CD4-positive, alpha-beta T cell treated with Interferon gamma for 1 hour (primary cell): ENCODE measurements around the gene SOHLH1.
"Not testable (repeated sequence)": the region's sequence is repeated elsewhere in the genome, so short reads cannot be mapped to it uniquely, and the experiment has no call there.

Source experiments
- DNase-seq: peaks from one replicate; pipeline ENCODE4 v3.0.0-alpha.2; 2020

SOHLH1 gene

DNA sequence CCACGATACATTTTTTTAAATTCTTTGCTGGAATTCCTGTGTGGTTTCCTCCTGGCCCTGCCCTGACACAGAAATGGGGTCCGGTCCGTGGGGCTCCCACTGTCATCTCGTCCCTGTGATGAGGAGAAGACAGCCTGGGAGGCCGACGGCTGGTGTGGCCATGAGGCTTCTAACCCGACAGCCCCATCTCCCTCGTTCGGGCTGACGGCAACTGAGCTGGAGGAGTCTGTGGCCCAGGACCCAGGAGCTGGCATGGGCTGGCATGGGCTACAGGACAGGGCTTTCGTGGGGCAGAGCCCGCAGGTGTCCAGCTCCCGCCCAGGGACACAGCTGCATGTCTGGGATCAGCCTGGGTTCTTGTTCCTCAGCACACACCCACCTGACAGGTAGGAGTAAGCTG is 22.4 kb downstream of the SOHLH1 start:
- DNase-seq: no peak

DNA sequence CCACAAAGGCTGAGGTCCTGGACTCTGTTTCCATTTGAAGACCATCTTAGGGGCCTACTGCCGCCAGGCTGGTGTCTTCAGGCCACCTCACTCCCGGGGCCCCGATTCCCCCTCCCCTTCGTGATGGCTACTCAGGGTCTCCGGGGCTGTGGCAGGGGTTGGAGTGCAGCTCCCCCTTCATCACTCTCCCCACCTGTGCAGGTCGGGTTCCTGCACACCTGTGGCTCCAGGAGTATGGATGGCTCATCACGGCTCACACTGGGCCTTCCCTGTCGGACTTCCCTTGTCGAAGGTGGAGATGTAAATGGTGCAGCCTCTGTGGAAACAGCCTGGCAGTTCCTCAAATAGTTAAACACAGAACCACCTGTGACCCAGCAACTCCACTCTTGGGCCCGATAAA is 24.3 kb downstream of the SOHLH1 start:
- no peak for DNase-seq

DNA sequence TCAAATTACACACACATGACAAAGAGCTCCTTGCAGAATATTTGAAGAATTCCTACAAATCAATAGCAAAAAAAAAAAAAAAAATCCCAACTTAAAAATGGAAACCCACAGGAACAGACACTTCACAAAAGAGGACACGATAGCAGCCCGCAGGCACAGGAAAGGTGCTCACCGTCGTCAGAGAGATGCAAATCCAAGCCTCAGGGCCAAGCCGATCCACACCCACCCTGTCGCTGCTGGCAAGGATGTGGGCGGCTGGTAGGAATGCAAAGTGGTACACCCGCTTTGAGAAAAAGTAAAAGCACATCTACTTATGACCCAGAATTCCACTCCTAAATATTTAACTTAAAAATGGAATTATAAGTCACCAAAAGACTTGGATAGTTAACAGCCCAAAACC is 25.3 kb downstream of the SOHLH1 start:
- no peak for DNase-seq

DNA sequence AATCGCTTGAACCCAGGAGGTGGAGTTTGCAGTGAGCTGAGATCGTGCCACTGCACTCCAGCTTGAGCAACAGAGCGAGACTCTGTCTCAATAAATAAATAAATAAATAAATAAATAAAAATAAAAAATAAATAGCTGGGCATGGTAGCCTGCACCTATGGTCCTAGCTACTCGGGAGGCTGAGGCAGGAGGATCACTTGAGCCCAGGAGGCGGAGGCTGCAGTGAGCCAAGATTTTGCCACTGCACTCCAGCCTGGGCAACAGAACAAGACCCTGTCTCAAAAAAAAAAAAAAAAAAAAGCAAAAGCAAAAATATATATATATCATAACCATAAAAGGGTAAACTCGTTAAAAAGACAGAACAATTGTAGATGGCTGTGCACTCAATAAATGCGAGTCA is 26.5 kb downstream of the SOHLH1 start:
- DNase-seq: not testable (repeated sequence)

DNA sequence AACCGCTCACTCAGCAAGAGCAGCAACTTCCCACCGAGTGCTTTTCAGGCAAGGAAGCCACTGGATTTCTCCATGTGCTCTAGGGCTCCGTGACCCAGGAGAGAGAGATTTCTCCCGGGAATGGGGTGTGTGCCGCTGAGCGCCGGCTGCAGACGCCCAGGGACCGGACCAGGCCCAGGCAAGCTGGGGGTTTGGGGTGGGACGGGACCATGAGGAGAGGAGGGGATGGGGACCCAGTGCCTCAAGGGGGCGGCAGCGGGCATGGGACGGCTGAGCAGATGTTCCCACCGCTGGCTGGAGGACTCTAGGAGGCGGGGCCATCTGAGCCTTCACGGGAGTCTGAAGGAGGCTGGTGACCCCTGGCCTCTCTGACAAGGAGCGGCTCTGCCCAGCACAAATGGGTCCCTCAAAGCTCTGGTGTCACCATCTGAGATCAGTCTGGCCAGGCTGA is 27.7 kb downstream of the SOHLH1 start:
- DNase-seq: no peak

DNA sequence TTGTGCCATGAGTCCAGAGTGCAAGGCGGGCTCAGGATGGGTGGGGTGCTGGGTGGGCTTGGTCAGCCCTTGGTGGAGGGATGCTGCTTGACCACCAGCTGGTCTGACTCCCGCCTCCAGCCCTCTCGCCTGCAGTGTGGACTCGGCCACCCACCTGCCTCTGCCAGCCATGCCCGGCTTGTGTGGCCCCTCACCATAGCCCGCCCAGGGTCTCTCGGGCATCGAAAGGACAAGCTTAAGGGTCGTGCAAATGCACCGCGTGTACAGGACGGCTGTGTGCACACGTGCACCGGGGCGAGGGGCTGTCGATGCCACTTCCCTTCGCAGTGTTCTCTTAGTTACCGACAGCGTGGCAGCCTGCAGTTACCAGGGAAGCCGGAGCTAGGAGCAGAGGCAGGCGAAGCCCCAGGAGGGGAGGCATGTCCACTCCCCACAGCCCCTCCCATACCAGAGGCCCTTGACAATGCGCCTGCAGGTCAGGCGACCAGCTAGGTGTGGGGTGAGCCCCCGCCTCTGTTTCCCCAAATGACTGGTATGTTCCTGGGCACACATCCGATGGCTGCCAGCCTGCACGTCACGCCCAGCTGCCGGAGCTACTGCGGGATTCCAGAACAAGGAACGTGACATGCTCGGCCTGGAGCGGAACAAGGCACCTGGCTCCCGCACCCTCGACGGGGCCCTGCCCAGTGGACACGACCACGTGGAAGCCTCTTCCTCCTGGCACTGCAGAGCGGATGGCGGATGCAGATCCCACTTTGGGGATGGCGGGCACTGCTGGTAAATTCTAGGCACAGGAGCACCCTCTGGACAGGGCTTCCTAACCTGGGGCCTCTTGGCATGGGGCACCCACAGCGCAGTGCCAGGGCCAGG is 28.3 kb downstream of the SOHLH1 start:
- DNase-seq: no peak

DNA sequence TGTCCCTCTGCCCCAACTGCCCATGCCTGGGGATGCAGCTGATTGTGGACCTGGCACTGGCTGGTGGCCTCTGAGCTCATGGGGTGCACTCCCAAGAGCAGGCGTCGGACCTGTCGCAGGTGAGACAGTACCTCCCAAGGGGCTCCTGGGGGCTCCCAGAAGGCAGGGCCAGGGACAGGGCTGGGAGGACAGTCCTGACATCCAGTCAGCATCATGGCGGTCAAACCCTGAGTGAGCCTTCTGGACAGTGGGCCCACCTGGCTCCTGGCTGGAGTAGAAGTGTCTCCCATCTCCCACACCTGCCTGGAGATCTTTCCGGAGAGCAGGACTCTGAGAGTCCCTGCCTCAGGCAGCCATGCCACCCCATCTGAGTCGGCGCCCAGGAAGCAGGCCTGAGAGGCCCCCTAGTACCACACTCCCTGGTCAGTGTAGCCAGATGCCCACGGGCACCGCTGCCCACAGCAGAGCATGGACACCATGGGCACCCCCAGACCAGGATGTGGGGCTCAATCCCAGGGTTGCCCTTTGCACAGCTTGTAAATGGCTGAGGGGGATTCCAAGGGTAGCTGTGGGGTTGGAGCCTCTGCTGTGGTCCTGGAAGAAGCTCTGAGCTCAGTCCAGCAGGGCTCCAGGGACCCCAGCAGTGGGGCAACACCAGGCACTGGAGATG is 29.5 kb downstream of the SOHLH1 start:
- DNase-seq: no peak

DNA sequence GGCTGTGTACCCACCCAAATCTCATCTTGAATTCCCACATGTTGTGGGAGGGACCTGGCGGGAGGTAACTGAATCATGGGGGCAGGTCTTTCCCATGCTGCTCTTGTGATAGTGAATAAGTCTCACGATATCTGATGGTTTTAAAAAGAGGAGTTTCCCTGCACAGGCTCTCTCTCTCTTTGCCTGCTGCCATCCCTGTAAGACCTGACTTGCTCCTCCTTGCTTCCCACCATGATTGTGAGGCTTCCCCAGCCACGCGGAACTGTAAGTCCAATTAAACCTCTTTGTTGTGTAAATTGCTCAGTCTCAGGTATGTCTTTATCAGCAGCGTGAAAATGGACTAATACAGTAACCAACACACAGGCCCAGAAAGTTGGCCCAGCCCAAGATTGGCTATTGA is 30.3 kb downstream of the SOHLH1 start:
- DNase-seq: not testable (repeated sequence)

DNA sequence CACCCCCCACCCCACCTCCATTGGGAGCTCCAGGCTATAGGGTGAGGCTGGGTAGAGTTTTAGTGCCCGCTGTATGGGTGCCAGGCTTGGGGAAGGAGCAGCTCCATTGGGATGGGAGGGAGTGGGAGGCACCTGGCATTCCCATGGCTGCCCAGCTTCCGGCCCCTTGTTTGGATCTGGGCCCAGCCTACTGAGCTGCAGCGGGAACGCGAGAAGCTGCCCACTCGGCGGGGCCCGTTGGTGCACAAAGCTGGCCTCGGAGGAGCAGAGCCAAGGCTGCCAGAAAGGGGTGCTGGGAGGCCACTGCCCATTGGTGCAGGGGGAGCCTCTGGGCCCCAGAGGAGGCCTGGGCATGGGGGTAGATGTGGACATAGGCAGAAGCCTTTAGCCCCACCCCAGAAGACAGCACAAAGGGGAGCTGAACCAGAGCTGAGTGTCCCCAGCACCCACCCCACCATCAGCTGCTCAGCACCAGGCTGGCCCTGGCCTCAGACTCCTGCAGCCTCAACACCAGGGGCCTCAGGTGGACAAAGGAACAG is 31.7 kb downstream of the SOHLH1 start:
- no peak for DNase-seq

DNA sequence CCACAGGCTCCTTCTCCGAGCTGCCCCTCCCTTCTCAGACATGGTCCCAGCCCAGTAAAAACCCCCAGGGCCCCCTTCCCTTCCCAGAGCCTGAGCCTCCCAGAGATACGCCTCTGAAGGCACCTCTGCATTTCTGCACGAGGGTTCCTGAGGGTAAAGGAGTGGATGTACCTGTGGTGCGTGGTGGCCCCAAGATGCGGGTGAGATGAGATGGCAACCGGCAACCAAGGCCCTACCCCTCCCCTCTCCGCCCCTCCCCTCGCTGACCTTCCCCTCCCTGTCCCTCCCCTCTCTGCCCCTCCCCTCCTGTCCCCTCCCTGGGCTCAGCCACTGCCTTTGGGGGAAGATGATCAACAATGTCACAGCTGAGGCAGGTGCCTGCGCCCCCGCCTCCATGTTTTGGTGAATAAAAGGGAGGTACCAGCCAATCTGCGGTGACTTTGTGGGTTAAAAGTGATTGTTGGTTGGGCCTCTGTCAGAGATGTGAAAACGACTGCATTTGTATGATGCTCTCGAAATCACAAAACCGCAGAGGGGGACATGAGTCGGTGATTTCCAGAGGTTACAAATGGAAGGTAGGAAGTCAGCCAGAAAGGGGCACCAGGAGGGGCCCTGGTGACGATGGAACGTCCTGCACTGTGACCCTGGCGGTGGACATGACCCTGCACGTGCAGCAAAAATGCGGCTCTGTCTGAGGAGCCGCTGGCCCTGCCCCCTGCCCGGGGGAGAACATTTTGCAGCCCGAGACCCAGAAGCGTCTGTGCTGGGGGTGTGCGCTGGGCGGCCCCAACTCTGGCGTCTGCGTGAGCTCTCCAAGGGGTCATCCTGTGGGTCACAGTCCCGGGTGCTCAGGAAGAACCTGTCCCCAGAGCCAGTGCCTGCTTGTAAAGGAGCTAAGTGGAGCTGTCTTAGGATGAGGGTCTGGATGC is 32.5 kb downstream of the SOHLH1 start:
- no peak for DNase-seq

DNA sequence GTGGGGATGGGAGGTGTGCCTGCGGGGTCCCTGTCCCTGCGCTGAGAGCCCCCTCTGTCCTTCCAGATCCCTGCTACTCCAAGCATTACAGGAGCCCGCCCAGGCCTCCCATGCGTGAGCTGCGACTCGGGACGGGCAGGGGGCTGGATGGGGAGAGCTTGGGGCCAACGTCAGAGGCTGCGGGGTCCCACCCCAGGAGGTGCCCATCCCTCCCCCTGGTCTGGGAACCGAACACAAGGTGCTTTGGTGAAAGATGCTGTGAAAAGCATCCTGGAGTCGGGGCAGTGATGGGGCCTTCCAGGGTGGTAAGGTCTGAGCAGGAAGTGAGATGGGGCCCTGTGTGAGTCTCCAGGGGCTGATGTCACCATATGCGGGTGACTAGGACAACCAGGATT is 33.5 kb downstream of the SOHLH1 start:
- no peak for DNase-seq

DNA sequence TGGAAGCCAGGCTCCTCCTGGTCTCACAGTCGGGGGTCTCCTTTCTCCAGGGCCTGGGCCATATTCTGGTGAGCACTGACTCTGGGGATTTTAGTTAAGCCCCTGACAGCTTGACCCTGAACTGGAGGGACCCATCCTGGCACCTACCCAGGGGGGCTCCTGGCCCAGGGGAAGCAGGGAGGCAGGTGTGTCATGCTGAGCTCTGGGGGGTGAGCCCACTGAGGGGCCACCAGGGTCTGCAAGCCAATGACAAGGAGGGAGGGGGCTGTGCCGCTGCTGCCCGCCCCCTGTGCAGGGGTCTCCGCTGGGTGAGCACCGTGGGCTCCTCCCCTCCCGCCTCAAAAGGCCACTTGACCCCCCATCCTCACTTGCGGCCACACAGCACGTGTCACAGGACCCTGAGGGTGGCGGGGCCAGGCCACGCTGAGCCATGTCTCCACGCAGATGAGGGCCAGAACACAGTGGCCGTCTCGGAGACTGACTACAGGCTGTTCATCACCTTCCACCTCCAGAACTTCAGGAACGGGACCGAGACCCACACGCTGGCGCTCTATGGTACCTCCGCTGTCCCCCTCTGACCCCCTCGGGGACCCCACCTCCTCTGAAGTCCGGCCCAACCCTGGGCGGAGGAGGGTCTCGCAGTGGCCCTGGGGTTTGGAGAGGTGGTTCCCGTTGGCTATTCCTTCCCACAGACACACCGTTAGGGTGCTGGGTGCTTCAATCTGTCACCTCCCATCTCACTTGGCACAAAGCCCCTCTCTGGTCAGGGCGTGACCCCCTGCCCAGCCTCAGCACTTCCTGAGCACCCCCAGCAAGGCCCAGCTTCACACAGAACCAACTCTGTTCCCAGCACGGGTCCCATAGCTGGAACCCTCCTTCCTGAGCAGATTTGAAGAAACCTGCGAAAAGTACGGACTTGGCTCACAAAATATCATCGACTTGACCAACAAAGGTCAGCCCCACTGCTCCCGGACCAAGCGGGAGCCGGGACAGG is 34.2 kb downstream of the SOHLH1 start:
- no peak for DNase-seq

DNA sequence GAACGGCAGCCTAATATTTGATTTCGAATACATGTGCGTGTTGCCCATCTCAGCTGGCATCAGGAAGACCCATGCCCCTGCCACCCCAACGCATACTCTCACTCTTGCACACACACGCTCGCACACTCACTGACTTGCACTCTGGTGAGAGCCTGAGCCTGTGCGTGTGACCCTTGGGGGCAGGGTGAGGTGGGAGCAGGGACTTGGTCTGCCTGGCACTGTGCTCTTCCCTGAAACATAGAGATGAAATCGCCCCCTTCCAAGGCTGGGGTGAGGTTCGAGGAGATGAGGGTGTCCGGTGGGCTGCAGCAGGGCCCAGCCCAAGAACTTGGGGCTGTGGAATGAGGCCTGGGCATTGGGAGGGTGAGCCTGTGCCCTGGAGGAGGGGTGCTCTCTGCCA is 35.0 kb downstream of the SOHLH1 start:
- DNase-seq: no peak

DNA sequence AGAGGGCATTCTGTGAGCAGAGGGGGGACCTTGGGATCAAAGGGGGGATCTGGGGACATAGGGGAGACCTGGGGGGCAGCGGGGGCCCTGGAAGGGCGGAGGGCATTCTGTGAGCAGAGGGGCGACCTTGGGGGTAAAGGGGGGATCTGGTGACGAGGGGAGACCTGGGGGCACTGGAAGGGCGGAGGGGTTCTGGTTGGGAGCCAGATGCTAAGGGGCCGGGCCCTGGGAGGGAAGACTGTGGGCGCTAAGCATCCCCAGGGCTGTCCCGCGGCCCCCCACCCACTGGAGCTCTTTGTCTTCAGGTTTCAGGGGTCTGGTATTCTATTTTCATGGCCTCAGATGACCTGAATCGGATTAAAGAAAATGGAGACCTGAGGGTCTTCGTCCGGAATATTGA is 35.4 kb downstream of the SOHLH1 start:
- no peak for DNase-seq

DNA sequence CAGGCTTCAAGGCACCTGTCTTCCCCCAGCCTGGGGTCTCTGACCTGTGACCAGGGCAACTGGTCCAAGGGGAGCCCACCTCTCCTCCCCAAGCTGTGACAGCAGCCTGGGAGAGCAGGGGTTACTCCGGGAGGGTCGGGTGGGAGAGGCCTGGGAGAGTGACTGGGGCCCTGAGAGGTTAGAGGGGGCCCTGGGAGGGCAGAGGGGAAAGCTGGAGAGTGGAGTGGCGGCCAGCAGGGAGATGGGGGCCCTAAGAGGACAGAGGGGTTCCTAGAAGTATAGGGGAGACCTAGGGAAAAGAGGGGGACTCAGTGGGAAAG is 35.9 kb downstream of the SOHLH1 start:
- no peak for DNase-seq

DNA sequence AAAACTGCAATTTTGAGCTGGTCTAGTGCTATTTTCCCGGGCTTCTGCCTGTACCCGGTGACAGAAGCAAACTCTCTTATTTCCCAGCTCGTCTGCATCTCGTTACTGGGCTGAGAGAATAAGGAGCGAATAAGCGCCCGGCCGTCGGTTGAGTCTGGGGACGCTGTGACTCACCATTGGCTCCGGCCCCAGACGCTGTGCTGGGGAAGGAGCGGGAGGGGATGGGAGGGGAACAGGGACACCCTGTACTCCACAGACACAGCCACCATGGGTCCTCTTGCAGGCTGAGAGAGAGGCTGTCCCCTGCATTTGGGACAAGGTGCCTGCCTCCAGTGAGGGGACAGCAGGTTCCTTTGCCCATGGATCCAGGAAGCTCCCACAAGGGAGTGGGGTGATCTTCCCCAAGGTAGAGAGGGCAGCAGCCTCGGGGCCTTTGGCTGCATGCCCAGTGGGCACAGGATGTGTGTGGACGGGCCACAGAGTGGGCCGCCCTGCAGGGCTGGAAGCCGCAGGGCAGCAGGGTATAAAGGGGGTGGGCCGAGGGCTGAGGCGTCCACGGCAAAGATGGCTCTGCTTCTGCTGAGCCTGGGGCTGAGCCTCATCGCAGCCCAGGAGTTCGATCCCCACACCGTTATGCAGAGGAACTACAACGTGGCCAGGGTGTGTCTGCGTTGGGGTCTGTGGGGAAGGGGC is 36.4 kb downstream of the SOHLH1 start, which contains the start of gene LCN9:
LCN9 (plus strand) TSS at position 552 of the 693 bp plus-strand sequence; CDS start at position 565, 13 bp downstream.
- no peak for DNase-seq

DNA sequence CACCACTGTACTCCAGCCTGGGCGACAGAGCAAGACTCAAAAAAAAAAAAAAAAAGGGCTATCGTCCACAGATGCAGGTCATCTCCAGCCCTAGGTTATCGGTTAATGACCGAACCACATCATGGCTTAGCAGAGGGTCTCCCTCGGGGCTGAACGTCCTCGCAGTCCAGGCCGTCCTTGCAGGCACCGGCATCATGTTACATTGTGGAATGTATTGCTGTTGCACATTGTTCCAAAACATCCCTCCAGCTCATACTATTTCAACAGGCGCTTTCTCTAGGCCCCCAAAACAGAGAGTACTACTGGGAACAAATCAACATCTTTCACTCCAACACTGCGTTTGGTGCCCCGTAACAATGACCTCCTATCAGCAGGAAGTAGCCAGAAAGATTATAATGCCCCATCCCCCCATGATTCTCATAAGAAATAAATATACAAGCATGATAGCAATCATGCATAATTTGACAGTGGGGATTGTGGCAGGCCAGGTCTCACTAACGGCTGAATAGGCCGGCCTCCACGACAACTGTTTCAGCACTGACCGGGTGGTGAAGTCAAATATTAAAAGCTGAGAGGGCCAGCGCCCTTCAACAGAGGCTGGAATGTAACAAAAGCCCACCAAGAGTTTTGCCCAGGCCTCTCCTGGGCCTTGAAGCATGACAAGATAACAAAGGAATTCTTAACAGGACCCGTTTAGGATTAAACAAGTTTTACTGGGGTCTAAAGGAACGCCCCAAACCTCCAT is 37.3 kb downstream of the SOHLH1 start:
- no peak for DNase-seq

DNA sequence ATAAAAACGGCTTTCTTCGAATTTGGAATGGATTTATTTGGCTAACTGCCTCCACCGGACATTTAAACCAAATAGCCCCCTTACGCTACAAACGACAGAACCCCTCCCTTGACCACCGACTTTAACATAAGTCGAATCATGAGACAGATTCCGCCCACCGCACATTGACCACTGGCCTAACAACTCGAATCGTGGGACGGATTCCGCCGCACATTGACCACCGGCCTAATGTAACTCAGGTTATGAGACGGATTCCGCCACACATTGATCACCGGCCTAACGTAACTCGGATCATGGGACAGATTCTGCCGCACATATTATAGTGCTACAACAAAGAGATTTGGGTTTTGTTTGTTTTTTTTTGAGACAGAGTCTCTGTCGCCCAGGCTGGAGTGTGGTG is 38.9 kb downstream of the SOHLH1 start:
- DNase-seq: no peak

DNA sequence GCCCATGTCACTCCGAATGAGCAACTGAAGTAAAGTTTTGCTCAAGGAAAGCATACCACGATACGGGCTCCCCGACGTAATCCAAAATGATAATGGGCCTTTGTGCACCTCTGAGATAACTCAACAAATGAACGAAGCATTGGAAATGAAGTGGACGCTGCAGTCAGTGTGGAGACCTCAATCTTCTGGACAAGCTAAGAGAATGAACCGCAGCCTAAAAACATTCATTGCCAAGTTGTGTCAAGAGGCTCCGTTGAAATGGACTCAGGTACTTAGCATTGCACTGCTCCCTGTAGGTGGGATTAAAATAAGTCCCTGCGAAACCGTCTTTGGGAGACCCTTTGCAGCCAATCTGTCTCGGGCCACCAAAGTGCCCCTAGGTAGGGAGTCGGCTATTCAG is 40.0 kb downstream of the SOHLH1 start:
- no peak for DNase-seq

DNA sequence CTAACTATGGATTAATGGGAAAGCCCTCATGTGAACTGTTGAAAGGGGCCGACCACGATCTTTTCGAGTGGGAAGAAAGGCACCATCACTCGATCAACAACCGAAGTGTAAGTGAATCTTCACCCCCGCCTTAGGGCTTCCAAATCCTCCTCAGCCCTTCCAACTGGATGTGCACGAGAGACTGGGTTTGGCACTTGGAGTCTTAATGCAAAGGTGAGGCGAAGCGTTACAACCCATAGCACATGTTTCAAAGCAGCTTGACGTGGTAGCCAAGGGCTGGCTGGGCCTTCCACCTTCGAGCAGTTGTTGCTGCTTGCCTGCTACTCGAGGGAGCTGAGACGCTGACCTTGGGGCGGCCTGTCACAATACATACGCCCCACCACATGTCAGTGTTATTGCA is 41.9 kb downstream of the SOHLH1 start:
- no peak for DNase-seq
